Activated T-cell treated with anti-CD3 and anti-CD28 coated beads for 4 hours (primary cell): ENCODE results near the gene RXRA.

Experiments used
- DNase-seq: peaks from one replicate; pipeline ENCODE4 v3.0.0-alpha.2; 2020

The RXRA gene

GRCh38 chr9:134356496-134357470 lies 30.5 kb downstream of the RXRA start:
- DNase-seq, result no peak

- no peak for DNase-seq
Measured at GRCh38 chr9:134357631-134358025, 31.4 kb downstream of the RXRA start.

GRCh38 chr9:134358026-134358661 lies 31.9 kb downstream of the RXRA start:
- no peak for DNase-seq

- no peak for DNase-seq
Measured at GRCh38 chr9:134358662-134359319, 32.5 kb downstream of the RXRA start.

GRCh38 chr9:134359493-134360179 lies 33.4 kb downstream of the RXRA start:
- DNase-seq, result no peak

GRCh38 chr9:134360180-134360759 lies 34.0 kb downstream of the RXRA start:
- no peak for DNase-seq

- no peak for DNase-seq
Measured at GRCh38 chr9:134360897-134361296, 34.6 kb downstream of the RXRA start.

- DNase-seq, result no peak
Measured at GRCh38 chr9:134361426-134361825, 35.2 kb downstream of the RXRA start.

GRCh38 chr9:134361843-134362414 lies 35.7 kb downstream of the RXRA start:
- DNase-seq, result no peak

- DNase-seq, result no peak
Measured at GRCh38 chr9:134363450-134363849, 37.2 kb downstream of the RXRA start.

GRCh38 chr9:134364391-134365114 lies 38.3 kb downstream of the RXRA start:
- no peak for DNase-seq

GRCh38 chr9:134365115-134365596 lies 38.9 kb downstream of the RXRA start:
- DNase-seq, result no peak

GRCh38 chr9:134365791-134366222 lies 39.6 kb downstream of the RXRA start:
- DNase-seq, result no peak

GRCh38 chr9:134366223-134367031 lies 40.2 kb downstream of the RXRA start:
- DNase-seq, result no peak

GRCh38 chr9:134367061-134367460 lies 40.8 kb downstream of the RXRA start:
- DNase-seq, result no peak

GRCh38 chr9:134367791-134368490 lies 41.7 kb downstream of the RXRA start:
- no peak for DNase-seq

- DNase-seq, result no peak
Measured at GRCh38 chr9:134368571-134368970, 42.3 kb downstream of the RXRA start.

GRCh38 chr9:134369416-134370212 lies 43.4 kb downstream of the RXRA start:
- no peak for DNase-seq

- DNase-seq, result no peak
Measured at GRCh38 chr9:134370213-134370492, 43.9 kb downstream of the RXRA start.
